ENCODE results near the gene CASTOR1. TPM values are rescaled to one million over a fixed set of nuclear protein-coding genes. Genes with fewer than 3 reads are reported as not detected.

Gene CASTOR1
- total RNA-seq, 1 experiment from 2014 or later: 8.4 TPM

GRCh38 chr22:30253205-30253852 lies 36.0 kb downstream of the CASTOR1 start:
- H3K9me3 ChIP-seq (ENCODE audit: low read length): no peaks in the 10 kb centered on the region
- H3K27me3 ChIP-seq (ENCODE audit: low read length): no peaks in the 10 kb centered on the region
- no peaks in the 10 kb centered on the region for H4K20me1 ChIP-seq (ENCODE audit: insufficient read depth, low read depth, low read length)
- peaks cover 6% of the 10 kb centered on the region for H3K4me1 ChIP-seq (ENCODE audit: low read length)
- no peak overlapping the region for H2AFZ ChIP-seq (ENCODE audit: low read length)
- H3K9me2 ChIP-seq (replicated peaks; ENCODE audit: insufficient read depth, low read length): no peaks in the 10 kb centered on the region
- H3K4me2 ChIP-seq (ENCODE audit: low read depth, low read length, poor library complexity, severe bottlenecking): no peak overlapping the region
- no peak overlapping the region for H3K9ac ChIP-seq (ENCODE audit: low read length)
- H3K79me2 ChIP-seq (ENCODE audit: low read length): no peaks in the 10 kb centered on the region
- DNase-seq: no peak
- H3K36me3 ChIP-seq (ENCODE audit: insufficient read depth, low read length): no peaks in the 10 kb centered on the region
- H3K4me3 ChIP-seq (ENCODE audit: low read length): no peak overlapping the region
- no peak overlapping the region for H3K27ac ChIP-seq (ENCODE audit: low read length)

GRCh38 chr22:30252411-30253204 lies 36.7 kb downstream of the CASTOR1 start:
- H4K20me1 ChIP-seq (ENCODE audit: insufficient read depth, low read depth, low read length): no peaks in the 10 kb centered on the region
- H3K9ac ChIP-seq (ENCODE audit: low read length): no peak overlapping the region
- H3K79me2 ChIP-seq (ENCODE audit: low read length): no peaks in the 10 kb centered on the region
- no peak overlapping the region for H3K4me2 ChIP-seq (ENCODE audit: low read depth, low read length, poor library complexity, severe bottlenecking)
- no peak overlapping the region for H3K4me3 ChIP-seq (ENCODE audit: low read length)
- H3K4me1 ChIP-seq (ENCODE audit: low read length): peaks cover 6% of the 10 kb centered on the region
- no peak overlapping the region for H2AFZ ChIP-seq (ENCODE audit: low read length)
- no peaks in the 10 kb centered on the region for H3K9me2 ChIP-seq (replicated peaks; ENCODE audit: insufficient read depth, low read length)
- no peak for DNase-seq
- H3K9me3 ChIP-seq (ENCODE audit: low read length): no peaks in the 10 kb centered on the region
- H3K27ac ChIP-seq (ENCODE audit: low read length): no peak overlapping the region
- no peaks in the 10 kb centered on the region for H3K27me3 ChIP-seq (ENCODE audit: low read length)
- H3K36me3 ChIP-seq (ENCODE audit: insufficient read depth, low read length): no peaks in the 10 kb centered on the region

DNA sequence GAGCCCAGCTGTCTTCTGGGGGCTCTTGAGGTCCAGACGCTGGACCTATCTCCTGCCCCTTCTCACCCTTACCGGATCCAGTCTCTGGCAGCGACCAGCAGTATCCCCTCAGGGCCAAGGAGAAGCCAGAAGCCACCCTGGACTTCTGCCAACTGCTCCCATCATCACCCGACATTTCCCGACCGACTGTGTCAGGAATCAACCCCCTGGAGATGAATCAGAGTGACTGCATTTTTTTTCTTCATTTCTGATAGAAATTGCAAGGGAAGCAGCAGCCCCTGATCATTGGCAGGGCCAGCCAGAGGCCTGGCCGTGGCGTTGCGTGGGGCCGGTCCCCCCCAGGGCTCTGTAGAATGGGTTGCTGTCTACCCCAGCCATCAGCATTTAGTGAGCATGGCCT lies 37.6 kb downstream of the CASTOR1 start:
- Histone ChIP-seq H3K27ac (ENCODE audit: low read length) (no peak overlapping the region), H3K4me1 (ENCODE audit: low read length) (peaks cover 6% of the 10 kb centered on the region), H4K20me1 (ENCODE audit: insufficient read depth, low read depth, low read length) (no peaks in the 10 kb centered on the region), H3K9ac (ENCODE audit: low read length) (no peak overlapping the region), H3K27me3 (ENCODE audit: low read length) (no peaks in the 10 kb centered on the region), H3K4me3 (ENCODE audit: low read length) (no peak overlapping the region), H3K9me3 (ENCODE audit: low read length) (no peaks in the 10 kb centered on the region), H3K9me2 (replicated peaks; ENCODE audit: insufficient read depth, low read length) (no peaks in the 10 kb centered on the region), H3K79me2 (ENCODE audit: low read length) (no peaks in the 10 kb centered on the region), H2AFZ (ENCODE audit: low read length) (no peak overlapping the region), H3K36me3 (ENCODE audit: insufficient read depth, low read length) (no peaks in the 10 kb centered on the region), H3K4me2 (ENCODE audit: low read depth, low read length, poor library complexity, severe bottlenecking) (no peak overlapping the region)
- no peak for DNase-seq

DNA sequence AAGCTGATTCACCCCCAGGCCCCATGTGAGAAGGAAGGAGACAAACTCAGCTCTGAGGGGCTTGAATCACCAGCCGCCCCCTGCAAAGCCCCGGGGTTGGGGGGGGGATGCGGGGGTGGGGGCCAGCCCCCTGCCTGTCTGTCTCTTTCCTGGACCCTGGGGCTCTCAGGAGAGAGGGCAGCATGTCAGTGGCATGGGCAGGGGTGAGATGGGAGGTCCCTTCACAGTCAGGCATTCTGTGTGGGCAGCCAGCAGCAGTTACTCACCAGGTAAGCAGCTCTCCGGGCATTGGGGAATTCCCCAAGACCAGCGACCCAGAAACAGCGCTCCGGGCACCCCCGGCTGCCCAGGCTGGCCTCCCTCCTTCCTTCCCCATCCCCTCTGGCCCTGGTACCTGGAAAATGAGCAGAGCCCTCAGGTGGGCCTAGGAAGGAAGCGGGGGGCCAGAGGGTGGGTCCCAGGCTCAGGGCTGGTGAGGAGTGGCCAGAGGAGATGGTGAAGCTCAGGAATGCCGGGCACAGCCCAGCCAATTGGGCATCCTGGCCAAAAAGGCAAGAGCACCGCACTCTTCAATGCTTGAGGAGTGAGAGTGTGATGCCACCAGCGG lies 38.5 kb downstream of the CASTOR1 start:
- H3K4me3 ChIP-seq (ENCODE audit: low read length): no peak overlapping the region
- H3K27ac ChIP-seq (ENCODE audit: low read length): no peak overlapping the region
- H3K27me3 ChIP-seq (ENCODE audit: low read length): no peaks in the 10 kb centered on the region
- H2AFZ ChIP-seq (ENCODE audit: low read length): no peak overlapping the region
- H4K20me1 ChIP-seq (ENCODE audit: insufficient read depth, low read depth, low read length): no peaks in the 10 kb centered on the region
- H3K9me2 ChIP-seq (replicated peaks; ENCODE audit: insufficient read depth, low read length): no peaks in the 10 kb centered on the region
- H3K4me2 ChIP-seq (ENCODE audit: low read depth, low read length, poor library complexity, severe bottlenecking): no peak overlapping the region
- H3K9me3 ChIP-seq (ENCODE audit: low read length): no peaks in the 10 kb centered on the region
- no peaks in the 10 kb centered on the region for H3K4me1 ChIP-seq (ENCODE audit: low read length)
- no peak for DNase-seq
- H3K9ac ChIP-seq (ENCODE audit: low read length): no peak overlapping the region
- H3K36me3 ChIP-seq (ENCODE audit: insufficient read depth, low read length): no peaks in the 10 kb centered on the region
- H3K79me2 ChIP-seq (ENCODE audit: low read length): no peaks in the 10 kb centered on the region

- no peaks in the 10 kb centered on the region for H3K4me1 ChIP-seq (ENCODE audit: low read length)
- H3K79me2 ChIP-seq (ENCODE audit: low read length): no peaks in the 10 kb centered on the region
- no peak overlapping the region for H3K27ac ChIP-seq (ENCODE audit: low read length)
- no peaks in the 10 kb centered on the region for H3K27me3 ChIP-seq (ENCODE audit: low read length)
- H3K4me3 ChIP-seq (ENCODE audit: low read length): no peak overlapping the region
- no peaks in the 10 kb centered on the region for H3K9me2 ChIP-seq (replicated peaks; ENCODE audit: insufficient read depth, low read length)
- no peak overlapping the region for H3K4me2 ChIP-seq (ENCODE audit: low read depth, low read length, poor library complexity, severe bottlenecking)
- no peaks in the 10 kb centered on the region for H4K20me1 ChIP-seq (ENCODE audit: insufficient read depth, low read depth, low read length)
- no peaks in the 10 kb centered on the region for H3K9me3 ChIP-seq (ENCODE audit: low read length)
- no peak overlapping the region for H3K9ac ChIP-seq (ENCODE audit: low read length)
- H3K36me3 ChIP-seq (ENCODE audit: insufficient read depth, low read length): no peaks in the 10 kb centered on the region
- DNase-seq: no peak
- no peak overlapping the region for H2AFZ ChIP-seq (ENCODE audit: low read length)
These were observed 39.2 kb downstream of the CASTOR1 start for GRCh38 chr22:30250039-30250565.

DNA sequence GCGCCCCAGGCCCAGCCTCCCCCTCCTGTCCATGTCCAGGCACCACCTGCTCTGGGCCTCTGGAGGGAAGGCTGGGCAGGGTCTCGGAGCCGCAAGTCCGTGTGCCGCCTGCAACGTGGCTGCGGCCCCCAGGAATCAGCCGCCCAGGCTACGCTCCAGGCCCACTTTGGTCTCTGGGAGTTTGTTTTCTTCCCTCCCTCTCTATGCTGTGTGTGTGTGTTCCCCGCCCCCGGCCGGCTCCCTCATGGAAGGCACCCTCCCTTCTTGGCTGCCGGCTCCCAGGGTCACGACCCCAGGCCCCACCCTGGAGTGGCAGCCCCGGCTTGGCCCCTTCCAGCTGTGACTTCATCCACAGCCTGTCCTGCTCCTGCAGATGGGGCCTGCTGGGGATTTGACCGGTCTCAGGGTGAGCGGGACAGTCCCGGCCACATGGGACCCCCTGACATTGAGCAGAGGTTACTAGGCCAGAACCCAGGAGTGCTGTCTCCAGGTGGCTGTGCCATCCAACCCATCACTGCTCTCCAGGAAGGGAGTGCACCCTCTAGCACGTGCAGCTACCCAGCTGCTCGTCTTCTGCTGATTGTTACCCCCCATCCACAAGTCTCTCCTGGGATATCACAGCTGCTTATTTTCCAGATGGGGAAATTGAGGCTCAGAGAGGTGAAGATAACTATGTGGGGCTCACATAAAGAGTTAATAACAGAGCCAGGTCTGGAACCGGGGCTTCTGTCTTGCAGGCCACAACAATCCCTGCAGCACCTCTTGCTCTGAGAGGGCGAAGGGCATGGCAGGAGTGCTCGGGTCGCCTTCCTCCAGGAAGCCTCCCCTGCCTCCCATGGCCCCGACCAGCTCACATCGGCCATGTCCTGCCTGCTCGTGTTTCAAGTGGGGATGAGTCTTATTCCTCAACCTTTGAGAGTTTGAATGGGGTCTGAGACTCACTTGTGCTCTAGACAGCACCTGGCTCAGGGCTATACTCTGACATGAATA lies 40.0 kb downstream of the CASTOR1 start:
- H3K4me3 ChIP-seq (ENCODE audit: low read length): no peak overlapping the region
- no peaks in the 10 kb centered on the region for H3K9me2 ChIP-seq (replicated peaks; ENCODE audit: insufficient read depth, low read length)
- no peak overlapping the region for H3K4me2 ChIP-seq (ENCODE audit: low read depth, low read length, poor library complexity, severe bottlenecking)
- H3K36me3 ChIP-seq (ENCODE audit: insufficient read depth, low read length): no peaks in the 10 kb centered on the region
- no peaks in the 10 kb centered on the region for H3K4me1 ChIP-seq (ENCODE audit: low read length)
- H2AFZ ChIP-seq (ENCODE audit: low read length): no peak overlapping the region
- no peaks in the 10 kb centered on the region for H3K27me3 ChIP-seq (ENCODE audit: low read length)
- H3K9ac ChIP-seq (ENCODE audit: low read length): no peak overlapping the region
- H3K79me2 ChIP-seq (ENCODE audit: low read length): no peaks in the 10 kb centered on the region
- no peak overlapping the region for H3K27ac ChIP-seq (ENCODE audit: low read length)
- H4K20me1 ChIP-seq (ENCODE audit: insufficient read depth, low read depth, low read length): no peaks in the 10 kb centered on the region
- no peak for DNase-seq
- H3K9me3 ChIP-seq (ENCODE audit: low read length): no peaks in the 10 kb centered on the region

GRCh38 chr22:30248484-30248883 lies 40.8 kb downstream of the CASTOR1 start:
- Histone ChIP-seq H2AFZ (ENCODE audit: low read length) (no peak overlapping the region), H3K4me3 (ENCODE audit: low read length) (no peak overlapping the region), H3K79me2 (ENCODE audit: low read length) (no peaks in the 10 kb centered on the region), H3K4me2 (ENCODE audit: low read depth, low read length, poor library complexity, severe bottlenecking) (no peak overlapping the region), H3K4me1 (ENCODE audit: low read length) (no peaks in the 10 kb centered on the region), H3K27me3 (ENCODE audit: low read length) (no peaks in the 10 kb centered on the region), H3K9me2 (replicated peaks; ENCODE audit: insufficient read depth, low read length) (no peaks in the 10 kb centered on the region), H3K9ac (ENCODE audit: low read length) (no peak overlapping the region), H3K27ac (ENCODE audit: low read length) (no peak overlapping the region), H4K20me1 (ENCODE audit: insufficient read depth, low read depth, low read length) (no peaks in the 10 kb centered on the region), H3K36me3 (ENCODE audit: insufficient read depth, low read length) (no peaks in the 10 kb centered on the region), H3K9me3 (ENCODE audit: low read length) (no peaks in the 10 kb centered on the region)
- DNase-seq: no peak

Data from Karpas-422 (cell line).